Measurements from ENCODE around the gene COL6A2.

GRCh38 chr21:46158666-46159300 lies 60.9 kb downstream of the COL6A2 start:
- TF ChIP-seq SIN3A (IDR thresholded peaks at IDR 0.05; ENCODE audit: low read depth, low read length) (no peak), POLR2A (IDR thresholded peaks at IDR 0.05; ENCODE audit: low read depth, low read length) (no peak)
